ENCODE results near the gene GTF2B. TPM values are rescaled to one million over a fixed set of nuclear protein-coding genes. Genes with fewer than 3 reads are reported as not detected.

GTF2B gene
- total and polyA plus RNA-seq, 2 donors from 2014 or later: 24.3 to 33.0 TPM

GRCh38 chr1:88803444-88803843 is 87.9 kb downstream of the GTF2B start:
- no peaks in the 10 kb centered on the region for H3K4me1 ChIP-seq (ENCODE audit: control insufficient read depth in 2 of 3, insufficient read depth in 2 of 3, low read depth in 1 of 3, low read length in 3 of 3)
- no peak for FAIRE-seq
- no peak overlapping the region for H3K27ac ChIP-seq (ENCODE audit: low read depth in 2 of 2, low read length in 2 of 2)
- DNase-seq: no peak
- TF ChIP-seq, protein P1, sequence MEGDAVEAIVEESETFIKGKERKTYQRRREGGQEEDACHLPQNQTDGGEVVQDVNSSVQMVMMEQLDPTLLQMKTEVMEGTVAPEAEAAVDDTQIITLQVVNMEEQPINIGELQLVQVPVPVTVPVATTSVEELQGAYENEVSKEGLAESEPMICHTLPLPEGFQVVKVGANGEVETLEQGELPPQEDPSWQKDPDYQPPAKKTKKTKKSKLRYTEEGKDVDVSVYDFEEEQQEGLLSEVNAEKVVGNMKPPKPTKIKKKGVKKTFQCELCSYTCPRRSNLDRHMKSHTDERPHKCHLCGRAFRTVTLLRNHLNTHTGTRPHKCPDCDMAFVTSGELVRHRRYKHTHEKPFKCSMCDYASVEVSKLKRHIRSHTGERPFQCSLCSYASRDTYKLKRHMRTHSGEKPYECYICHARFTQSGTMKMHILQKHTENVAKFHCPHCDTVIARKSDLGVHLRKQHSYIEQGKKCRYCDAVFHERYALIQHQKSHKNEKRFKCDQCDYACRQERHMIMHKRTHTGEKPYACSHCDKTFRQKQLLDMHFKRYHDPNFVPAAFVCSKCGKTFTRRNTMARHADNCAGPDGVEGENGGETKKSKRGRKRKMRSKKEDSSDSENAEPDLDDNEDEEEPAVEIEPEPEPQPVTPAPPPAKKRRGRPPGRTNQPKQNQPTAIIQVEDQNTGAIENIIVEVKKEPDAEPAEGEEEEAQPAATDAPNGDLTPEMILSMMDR (IDR thresholded peaks at IDR 0.05; ENCODE audit: borderline replicate concordance, extremely low read depth, insufficient read depth): no peak
- intact Hi-C loops (cut with DNase I): no loop called here
- H3K4me3 ChIP-seq (ENCODE audit: low read length in 3 of 3): no peak overlapping the region
- no peaks in the 10 kb centered on the region for H3K27me3 ChIP-seq (ENCODE audit: control insufficient read depth, insufficient read depth, low read length)
- H3K9me3 ChIP-seq (ENCODE audit: control insufficient read depth in 2 of 3, insufficient read depth in 1 of 3, low read length in 3 of 3): no peaks in the 10 kb centered on the region
- no peak overlapping the region for H3K9ac ChIP-seq (ENCODE audit: low read length in 3 of 3)
- peaks cover 0 to 8% (median 6%) of the 10 kb centered on the region in 3 donors for H3K36me3 ChIP-seq (ENCODE audit: control insufficient read depth in 2 of 3, insufficient read depth in 3 of 3, low read length in 3 of 3)

GRCh38 chr1:88802950-88803349 is 88.4 kb downstream of the GTF2B start:
- peaks cover 0 to 8% (median 6%) of the 10 kb centered on the region in 3 donors for H3K36me3 ChIP-seq (ENCODE audit: control insufficient read depth in 2 of 3, insufficient read depth in 3 of 3, low read length in 3 of 3)
- FAIRE-seq: no peak

More at GRCh38 chr1:88802950-88803349, 88.4 kb downstream of the GTF2B start:
- Histone ChIP-seq H3K4me3 (ENCODE audit: low read length in 3 of 3) (no peak overlapping the region), H3K27me3 (ENCODE audit: control insufficient read depth, insufficient read depth, low read length) (no peaks in the 10 kb centered on the region), H3K4me1 (ENCODE audit: control insufficient read depth in 2 of 3, insufficient read depth in 2 of 3, low read depth in 1 of 3, low read length in 3 of 3) (no peaks in the 10 kb centered on the region), H3K9me3 (ENCODE audit: control insufficient read depth in 2 of 3, insufficient read depth in 1 of 3, low read length in 3 of 3) (no peaks in the 10 kb centered on the region), H3K9ac (ENCODE audit: low read length in 3 of 3) (no peak overlapping the region), H3K27ac (ENCODE audit: low read depth in 2 of 2, low read length in 2 of 2) (no peak overlapping the region)
- no peak for DNase-seq
- TF ChIP-seq, protein P1 (IDR thresholded peaks at IDR 0.05; ENCODE audit: borderline replicate concordance, extremely low read depth, insufficient read depth): no peak
- intact Hi-C loops (cut with DNase I): no loop called here

Other genes with a start within 250 kb of the GTF2B start
- gene PKN2, start 207.3 kb downstream of the GTF2B start, total RNA-seq: 49.3 TPM
- gene PKN2, start 207.3 kb downstream of the GTF2B start, polyA plus RNA-seq (ENCODE audit: insufficient read depth, low read depth, low replicate concordance): 7.3 TPM
- 32.4 TPM for gene KYAT3, start 101.1 kb upstream of the GTF2B start, total RNA-seq
- gene KYAT3, start 101.1 kb upstream of the GTF2B start, polyA plus RNA-seq (ENCODE audit: insufficient read depth, low read depth, low replicate concordance): 24.6 TPM
- 19.5 TPM for gene RBMXL1, start 101.1 kb upstream of the GTF2B start, total RNA-seq
- 4.9 TPM for gene RBMXL1, start 101.1 kb upstream of the GTF2B start, polyA plus RNA-seq (ENCODE audit: insufficient read depth, low read depth, low replicate concordance)
- 57.7 TPM for gene GBP3, start 131.3 kb upstream of the GTF2B start, total RNA-seq
- gene GBP3, start 131.3 kb upstream of the GTF2B start, polyA plus RNA-seq (ENCODE audit: insufficient read depth, low read depth, low replicate concordance): 31.5 TPM
- 17.9 TPM for gene GBP1, start 173.6 kb upstream of the GTF2B start, total RNA-seq
- 8.4 TPM for gene GBP1, start 173.6 kb upstream of the GTF2B start, polyA plus RNA-seq (ENCODE audit: insufficient read depth, low read depth, low replicate concordance)
- 41.8 TPM for gene GBP2, start 234.5 kb upstream of the GTF2B start, total RNA-seq
- gene GBP2, start 234.5 kb upstream of the GTF2B start, polyA plus RNA-seq (ENCODE audit: insufficient read depth, low read depth, low replicate concordance): 30.1 TPM

Measured in kidney (tissue), 14 donors.